ENCODE results near the gene LRIG1.

The LRIG1 gene

DNA sequence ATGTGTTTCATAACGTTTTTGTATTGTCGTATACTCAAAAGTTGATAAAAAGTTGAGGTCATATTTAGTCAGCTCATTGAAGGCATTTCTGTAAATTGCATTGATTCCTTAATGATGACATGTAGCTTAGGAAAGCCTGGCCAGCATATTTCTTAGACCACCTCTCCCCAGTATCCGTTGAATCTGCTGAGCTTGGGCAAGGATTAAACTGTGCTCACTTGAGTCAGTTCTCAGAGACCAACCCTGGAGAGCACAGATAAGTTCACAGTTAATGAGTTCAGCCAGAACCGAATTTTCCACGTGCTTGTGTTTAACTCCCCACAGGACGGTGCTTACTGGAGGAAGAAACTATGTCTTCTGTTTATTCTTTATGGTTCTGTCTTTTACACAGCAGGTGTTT is 147.3 kb downstream of the LRIG1 start:
- H2AFZ ChIP-seq (ENCODE audit: low read depth) = no peak overlapping the region
- no peaks in the 10 kb centered on the region for H4K20me1 ChIP-seq (ENCODE audit: insufficient read depth)
- H3K4me1 ChIP-seq (ENCODE audit: low read depth, poor library complexity, severe bottlenecking) = peaks cover 29% of the 10 kb centered on the region
- no peaks in the 10 kb centered on the region for H3K79me2 ChIP-seq (ENCODE audit: insufficient read depth, low read depth)
- no peak overlapping the region for H3K27ac ChIP-seq
- TF ChIP-seq CTCF (conservative IDR thresholded peaks at IDR 0.05; ENCODE audit: low read depth, low read length) = no peak
- no peaks in the 10 kb centered on the region for H3K27me3 ChIP-seq (ENCODE audit: insufficient read depth, low read depth)
- H3K36me3 ChIP-seq (ENCODE audit: insufficient read depth) = no peaks in the 10 kb centered on the region
- H3K4me2 ChIP-seq = no peak overlapping the region
- H3K4me3 ChIP-seq (IDR thresholded peaks at IDR 0.05; ENCODE audit: insufficient read depth, low read depth, low read length) = no peak overlapping the region
- H3K9ac ChIP-seq = no peak overlapping the region

- Histone ChIP-seq H3K4me2 (no peak overlapping the region), H3K36me3 (ENCODE audit: insufficient read depth) (no peaks in the 10 kb centered on the region), H3K27ac (no peak overlapping the region), H2AFZ (ENCODE audit: low read depth) (no peak overlapping the region), H3K4me3 (IDR thresholded peaks at IDR 0.05; ENCODE audit: insufficient read depth, low read depth, low read length) (no peak overlapping the region), H3K27me3 (ENCODE audit: insufficient read depth, low read depth) (no peaks in the 10 kb centered on the region), H4K20me1 (ENCODE audit: insufficient read depth) (no peaks in the 10 kb centered on the region), H3K9ac (no peak overlapping the region), H3K4me1 (ENCODE audit: low read depth, poor library complexity, severe bottlenecking) (peaks cover 29% of the 10 kb centered on the region), H3K79me2 (ENCODE audit: insufficient read depth, low read depth) (no peaks in the 10 kb centered on the region)
- no peak for TF ChIP-seq CTCF (conservative IDR thresholded peaks at IDR 0.05; ENCODE audit: low read depth, low read length)
Observed at GRCh38 chr3:66353039-66353438, 147.8 kb downstream of the LRIG1 start.

GRCh38 chr3:66350601-66351000 is 150.2 kb downstream of the LRIG1 start:
- TF ChIP-seq CTCF (conservative IDR thresholded peaks at IDR 0.05; ENCODE audit: low read depth, low read length) = no peak
- H3K27ac ChIP-seq = no peak overlapping the region
- H3K4me1 ChIP-seq (ENCODE audit: low read depth, poor library complexity, severe bottlenecking) = peaks cover 19% of the 10 kb centered on the region
- no peaks in the 10 kb centered on the region for H3K27me3 ChIP-seq (ENCODE audit: insufficient read depth, low read depth)
- no peak overlapping the region for H3K4me3 ChIP-seq (IDR thresholded peaks at IDR 0.05; ENCODE audit: insufficient read depth, low read depth, low read length)
- H4K20me1 ChIP-seq (ENCODE audit: insufficient read depth) = no peaks in the 10 kb centered on the region
- H2AFZ ChIP-seq (ENCODE audit: low read depth) = no peak overlapping the region
- no peaks in the 10 kb centered on the region for H3K79me2 ChIP-seq (ENCODE audit: insufficient read depth, low read depth)
- H3K36me3 ChIP-seq (ENCODE audit: insufficient read depth) = no peaks in the 10 kb centered on the region
- H3K4me2 ChIP-seq = no peak overlapping the region
- H3K9ac ChIP-seq = no peak overlapping the region

GRCh38 chr3:66348704-66349103 is 152.1 kb downstream of the LRIG1 start:
- Histone ChIP-seq H3K27ac (no peak overlapping the region), H3K9ac (no peak overlapping the region), H4K20me1 (ENCODE audit: insufficient read depth) (no peaks in the 10 kb centered on the region), H3K4me1 (ENCODE audit: low read depth, poor library complexity, severe bottlenecking) (peaks cover under 1% of the 10 kb centered on the region), H2AFZ (ENCODE audit: low read depth) (no peak overlapping the region), H3K36me3 (ENCODE audit: insufficient read depth) (no peaks in the 10 kb centered on the region), H3K4me3 (IDR thresholded peaks at IDR 0.05; ENCODE audit: insufficient read depth, low read depth, low read length) (no peak overlapping the region), H3K79me2 (ENCODE audit: insufficient read depth, low read depth) (no peaks in the 10 kb centered on the region), H3K27me3 (ENCODE audit: insufficient read depth, low read depth) (no peaks in the 10 kb centered on the region), H3K4me2 (no peak overlapping the region)
- no peak for TF ChIP-seq CTCF (conservative IDR thresholded peaks at IDR 0.05; ENCODE audit: low read depth, low read length)

Measured in KMS-11 (cell line).